Stimulated activated naive CD4-positive, alpha-beta T cell treated with Interleukin-2 at 50 U/mL for 16 hours (primary cell): Measurements from ENCODE around the gene TMPRSS13.
A peak's percentile ranks its signal among the peaks of the same experiment; 100 is the strongest.
"Not testable (repeated sequence)": the region's sequence is repeated elsewhere in the genome, so short reads cannot be mapped to it uniquely, and the experiment has no call there.

Experiments used
- DNase-seq: peaks from one replicate; lab custom pipeline; 2025; lab: John Stamatoyannopoulos, UW

The TMPRSS13 gene

GRCh38 chr11:117929916-117930570 is 841 bp upstream of the TMPRSS13 start:
- DNase-seq = no peak

DNA sequence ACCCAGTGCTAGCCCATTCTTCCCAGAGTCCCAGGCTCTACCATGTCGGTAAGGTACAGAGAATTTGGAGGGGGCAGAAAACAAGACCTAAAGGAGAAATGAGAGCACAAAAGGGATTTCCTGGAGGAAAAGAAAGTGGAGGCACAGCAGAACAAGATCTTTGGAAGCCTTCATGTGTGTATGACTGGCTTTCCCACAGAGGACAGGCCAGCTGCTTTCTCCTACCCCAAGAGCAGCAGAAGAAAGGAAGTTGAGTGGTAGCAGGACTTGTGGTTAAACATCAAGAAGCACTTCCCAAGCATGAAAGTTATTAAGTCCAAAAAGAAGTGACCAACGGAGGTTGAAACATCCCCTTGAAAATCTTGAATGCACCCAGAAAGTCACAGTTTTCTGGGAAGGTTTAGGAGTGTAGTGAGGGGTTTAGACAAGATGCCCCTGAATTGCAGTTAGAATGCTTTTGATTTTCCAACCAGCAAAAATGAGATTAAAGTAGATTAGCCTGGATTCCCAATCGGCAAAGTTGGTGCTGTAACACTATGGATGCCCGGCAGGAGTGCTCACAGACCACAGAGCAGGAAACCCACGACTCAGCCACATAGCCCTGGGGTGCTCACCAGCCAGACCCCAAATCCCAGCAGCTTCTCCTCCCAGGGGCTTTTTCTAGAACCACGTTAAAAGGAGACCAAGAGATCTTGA is 608 bp downstream of the TMPRSS13 start:
- DNase-seq = no peak

GRCh38 chr11:117927926-117928325 is 1.3 kb downstream of the TMPRSS13 start:
- DNase-seq = no peak

GRCh38 chr11:117926166-117926565 is 3.0 kb downstream of the TMPRSS13 start:
- DNase-seq = not testable (repeated sequence)

GRCh38 chr11:117925198-117925925 is 3.8 kb downstream of the TMPRSS13 start:
- no peak for DNase-seq

DNA sequence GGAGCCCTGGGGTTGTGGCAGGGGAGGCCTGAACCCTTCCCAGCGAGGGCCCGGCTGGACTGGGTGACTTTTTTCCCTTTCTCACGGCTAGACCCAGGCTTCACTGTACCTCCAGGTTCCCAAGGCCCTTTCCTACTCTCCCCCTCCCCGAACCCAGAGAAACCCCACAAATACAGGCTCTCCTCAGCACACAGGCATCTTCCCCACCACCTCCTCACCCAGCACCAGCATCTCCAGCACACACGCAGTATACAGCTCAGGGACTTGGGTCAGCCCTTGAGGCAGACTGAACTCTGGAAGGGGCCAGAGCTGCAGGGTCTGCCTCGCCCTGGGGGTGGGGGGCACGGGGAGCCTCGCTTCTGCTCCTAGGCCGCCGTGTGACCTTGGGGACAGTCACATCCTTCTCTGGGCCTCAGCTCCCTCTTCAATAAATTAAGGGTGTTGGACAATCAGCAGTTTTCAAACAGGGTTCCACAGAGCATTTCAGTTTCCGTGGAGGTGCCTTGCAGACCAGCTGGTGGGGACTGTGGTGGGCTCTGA is 4.5 kb downstream of the TMPRSS13 start:
- no peak for DNase-seq

- DNase-seq = no peak
Observed at GRCh38 chr11:117923773-117924172, 5.4 kb downstream of the TMPRSS13 start.

GRCh38 chr11:117923275-117923674 is 5.9 kb downstream of the TMPRSS13 start:
- DNase-seq = no peak

DNA sequence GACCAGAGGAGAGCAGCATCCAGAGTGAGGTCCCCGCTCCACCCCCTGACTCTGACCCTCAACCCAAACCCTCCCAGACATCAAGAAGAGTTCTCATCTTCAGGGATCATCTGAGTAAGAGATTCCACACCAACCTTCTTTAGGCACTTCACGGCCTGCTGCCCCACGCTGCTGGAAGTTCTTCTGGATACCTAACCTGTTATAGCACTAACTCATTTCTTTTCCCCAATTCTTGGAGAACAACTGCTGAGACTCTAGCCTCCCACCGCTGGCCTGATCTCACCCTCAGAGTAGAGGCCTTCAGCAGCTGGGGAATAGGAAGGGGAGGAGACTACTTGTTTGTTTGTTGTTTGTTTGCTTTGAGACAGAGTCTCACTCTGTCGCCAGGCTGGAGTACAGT is 7.3 kb downstream of the TMPRSS13 start:
- DNase-seq = no peak

GRCh38 chr11:117921456-117921855 is 7.7 kb downstream of the TMPRSS13 start:
- no peak for DNase-seq

- peak; percentile 4 for DNase-seq
Observed at GRCh38 chr11:117919781-117920221, 9.4 kb downstream of the TMPRSS13 start.

- DNase-seq = no peak
Observed at GRCh38 chr11:117919341-117919740, 9.9 kb downstream of the TMPRSS13 start.

- DNase-seq = no peak
Observed at GRCh38 chr11:117918366-117919255, 10.6 kb downstream of the TMPRSS13 start.

DNA sequence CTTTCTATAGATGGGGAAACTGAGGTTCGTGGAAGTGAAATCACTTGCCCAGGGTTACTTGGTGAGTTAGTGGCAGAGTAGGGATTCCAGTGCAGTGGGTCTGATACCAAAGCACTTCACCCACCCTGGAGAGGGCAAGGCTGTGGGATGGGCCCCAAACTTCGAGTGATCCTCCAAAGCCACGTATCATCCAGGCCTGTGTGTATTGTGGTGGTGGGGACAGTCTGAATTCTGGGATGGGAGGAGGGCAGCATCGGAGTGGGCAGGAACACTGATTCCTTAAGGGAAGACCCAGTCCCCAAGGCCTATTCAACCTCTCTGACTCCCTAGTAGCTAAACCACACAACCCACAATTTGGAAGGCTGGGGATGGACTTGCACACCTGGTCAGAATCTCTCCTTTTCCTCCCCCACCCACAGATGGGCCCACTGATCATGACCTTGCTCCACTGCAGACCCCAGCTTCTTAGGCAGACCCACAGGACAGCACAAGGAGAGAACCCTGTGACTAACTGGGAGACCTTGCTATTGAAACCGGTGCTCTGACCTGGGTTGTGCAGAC is 11.5 kb downstream of the TMPRSS13 start:
- DNase-seq = no peak

- no peak for DNase-seq
Observed at GRCh38 chr11:117916956-117917355, 12.2 kb downstream of the TMPRSS13 start.

DNA sequence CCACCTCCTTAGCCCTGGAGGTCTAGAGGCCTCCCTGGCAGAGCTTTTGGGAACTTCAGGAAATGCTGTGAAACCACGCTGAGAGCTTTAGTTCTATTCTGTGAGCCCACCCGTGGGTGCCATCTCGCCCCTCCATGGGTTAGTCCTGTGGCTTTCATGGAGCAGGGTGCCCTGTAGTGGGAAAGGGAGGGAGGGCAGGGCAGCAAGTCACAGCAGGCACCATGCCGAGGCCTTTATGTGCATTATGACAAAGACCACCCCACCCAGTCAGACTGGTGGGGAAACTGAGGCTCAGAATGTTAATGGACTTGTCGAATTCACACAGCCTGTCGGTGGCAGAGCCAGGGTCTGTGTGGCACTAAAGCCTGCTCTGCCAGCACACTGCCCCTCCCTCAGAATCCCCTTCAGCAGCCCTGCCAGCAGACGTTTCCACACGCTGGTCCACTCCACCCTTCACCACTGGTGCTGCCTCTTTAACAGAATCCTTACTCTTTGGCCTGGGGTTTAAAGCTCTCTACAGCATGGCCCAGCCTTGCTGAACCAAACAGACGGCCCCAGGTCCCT is 13.4 kb downstream of the TMPRSS13 start:
- no peak for DNase-seq

GRCh38 chr11:117914991-117915618 is 14.1 kb downstream of the TMPRSS13 start:
- DNase-seq = no peak

- DNase-seq = no peak
Observed at GRCh38 chr11:117914398-117914761, 14.8 kb downstream of the TMPRSS13 start.

GRCh38 chr11:117913736-117914397 is 15.3 kb downstream of the TMPRSS13 start:
- DNase-seq = no peak

DNA sequence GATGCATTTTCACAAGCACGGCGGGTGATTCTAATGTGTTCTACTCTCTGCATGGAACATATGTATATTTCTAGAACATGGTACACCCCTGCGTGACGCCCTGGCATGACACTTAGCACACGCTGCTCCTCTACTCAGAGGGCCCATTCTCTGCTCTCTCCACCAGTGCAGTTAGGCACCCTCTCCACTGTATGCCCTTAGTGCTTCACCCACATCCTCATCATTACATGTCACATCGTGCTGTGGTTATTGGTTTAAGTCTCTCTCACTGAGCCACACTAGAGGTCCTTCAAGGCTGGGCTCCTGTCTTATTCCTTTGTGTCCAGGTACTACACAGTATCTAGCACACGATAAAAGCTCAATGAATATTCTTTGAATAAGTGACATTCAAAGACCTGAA is 16.7 kb downstream of the TMPRSS13 start:
- no peak for DNase-seq
